ENCODE data around the gene ZNF774. TPM values are rescaled to one million over a fixed set of nuclear protein-coding genes. Genes with fewer than 3 reads are reported as not detected.

The ZNF774 gene
- total and polyA plus RNA-seq, 2 of the 8 experiments (the other 6 are each of a cell fraction or from before 2014, with no cell fraction given): 0.82 to 2.6 TPM

DNA sequence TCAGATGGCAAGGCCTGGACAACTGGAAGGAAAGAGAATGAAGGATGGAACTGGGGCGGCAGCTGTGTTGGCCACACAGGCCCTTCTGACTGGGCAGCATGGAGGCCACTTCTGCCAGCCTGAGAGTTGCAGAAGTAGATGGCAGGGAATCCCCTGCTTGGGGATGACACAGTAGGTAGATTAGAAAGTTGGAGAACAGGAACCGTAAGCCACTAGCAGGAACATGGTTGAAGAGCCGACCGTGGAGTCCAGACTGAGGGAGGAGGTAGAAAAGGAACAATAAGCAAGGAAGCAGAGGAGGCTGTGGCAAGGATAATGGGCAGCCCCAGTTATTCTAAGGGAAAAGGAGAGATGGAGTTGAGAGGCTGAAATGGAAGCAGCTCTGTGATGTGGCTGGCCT is 26.4 kb upstream of the ZNF774 start:
- Histone ChIP-seq H2BK5ac (ENCODE audit: low read depth, low read length) (no peak overlapping the region), H4K5ac (ENCODE audit: insufficient read length, low read depth, low read length) (no peak overlapping the region), H4K91ac (replicated peaks; ENCODE audit: insufficient read length, low read length) (no peak overlapping the region), H3K4me2 (ENCODE audit: insufficient read depth in 1 of 2, low read depth in 2 of 2, low read length in 2 of 2) (no peak overlapping the region), H2BK20ac (ENCODE audit: low read length) (no peak overlapping the region), H3K4ac (replicated peaks; ENCODE audit: insufficient read length, low read depth, low read length) (no peak overlapping the region), H3K27ac (ENCODE audit: low read depth, low read length) (no peak overlapping the region), H2BK12ac (ENCODE audit: low read depth, low read length) (no peak overlapping the region), H3K79me1 (ENCODE audit: low read depth, low read length) (no peaks in the 10 kb centered on the region), H2BK120ac (replicated peaks; ENCODE audit: low read depth, low read length) (no peak overlapping the region), H3K4me1 (replicated peaks in 1 of 4; ENCODE audit: control insufficient read depth in 3 of 4, insufficient read depth in 4 of 4, low read length in 3 of 4) (peaks cover 0 to 2% (median 0%) of the 10 kb centered on the region in 4 experiments; a peak in 2 of 7 replicates), H2AFZ (ENCODE audit: low read length) (no peak overlapping the region), H3K27me3 (replicated peaks in 1 of 4; ENCODE audit: control insufficient read depth in 3 of 4, extremely low read depth in 1 of 4, insufficient read depth in 3 of 4, low read length in 3 of 4) (no peaks in the 10 kb centered on the region), H3K9ac (replicated peaks in 1 of 4; ENCODE audit: extremely low read depth in 1 of 4, low read depth in 3 of 4, low read length in 3 of 4) (no peak overlapping the region), H3K23ac (ENCODE audit: insufficient read length) (no peak overlapping the region), H3K4me3 (ENCODE audit: extremely low read depth in 1 of 4, insufficient read depth in 2 of 4, low read depth in 3 of 4, low read length in 4 of 4) (no peak overlapping the region), H4K8ac (ENCODE audit: extremely low read depth, insufficient read depth, low read length) (0 out of 2 replicates have a peak overlapping the region, but pooled peaks have one; percentile 7), H3K36me3 (ENCODE audit: control insufficient read depth in 2 of 4, insufficient read depth in 4 of 4, low read length in 3 of 4) (no peaks in the 10 kb centered on the region), H3K18ac (ENCODE audit: extremely low read depth, low read length) (no peak overlapping the region), H3K23me2 (ENCODE audit: low read depth, low read length) (no peaks in the 10 kb centered on the region; the same call in 1 of the 2 replicates), H2BK15ac (ENCODE audit: low read length) (no peak overlapping the region), H3K9me3 (ENCODE audit: insufficient read depth in 2 of 2, low read depth in 1 of 2, low read length in 1 of 2) (no peaks in the 10 kb centered on the region), H2AK5ac (ENCODE audit: low read depth, low read length) (no peak overlapping the region), H4K20me1 (replicated peaks in 1 of 2; ENCODE audit: control insufficient read depth in 1 of 2, insufficient read depth in 2 of 2, low read length in 2 of 2) (no peaks in the 10 kb centered on the region), H3K79me2 (ENCODE audit: control insufficient read depth in 1 of 2, insufficient read depth in 2 of 2, low read length in 2 of 2) (no peaks in the 10 kb centered on the region), H3K56ac (replicated peaks; ENCODE audit: insufficient read length, low read depth, low read length) (no peak overlapping the region), H3K14ac (ENCODE audit: insufficient read length) (no peak overlapping the region)
- ChIA-PET POLR2A (ENCODE audit: partially characterized antibody) (interaction anchor here (0.6 kb wide), 1 partner anchor 25 kb away, joined by 3 read pairs; no protein-coding TSS in a partner anchor), CTCF (ENCODE audit: partially characterized antibody) (interaction anchor here (1.0 to 9.6 kb wide), 3 partner anchors 10 to 157 kb away, joined by 3 to 175 read pairs (median 3); no protein-coding TSS in a partner anchor)
- DNase-seq (ENCODE audit: low read depth in 1 of 2, low spot score in 2 of 2) (no peak), FAIRE-seq (no peak)
- WGBS, 2 experiments (ENCODE audit: extremely low coverage in 1 of 2, insufficient coverage in 1 of 2, insufficient read length in 1 of 2, insufficient replicate concordance in 2 of 2, low coverage in 1 of 2, low lambda C conversion rate in 2 of 2, missing lambda C conversion rate in 1 of 2): 90% methylated on average over 4 of the region's 4 CpGs; no CpG with 5 or more reads in 1 of the 2 experiments
- TF ChIP-seq BRCA1 (IDR thresholded peaks at IDR 0.05; ENCODE audit: low read depth, low read length): no peak
- no peak for TF ChIP-seq GTF2F1 (IDR thresholded peaks at IDR 0.05; ENCODE audit: borderline replicate concordance, low read depth, low read length)
- TF ChIP-seq CEBPB (IDR thresholded peaks at IDR 0.05; ENCODE audit: low read depth, low read length): no peak
- TF ChIP-seq JUN (IDR thresholded peaks at IDR 0.05; ENCODE audit: low read depth, low read length): no peak
- TF ChIP-seq, protein P1, sequence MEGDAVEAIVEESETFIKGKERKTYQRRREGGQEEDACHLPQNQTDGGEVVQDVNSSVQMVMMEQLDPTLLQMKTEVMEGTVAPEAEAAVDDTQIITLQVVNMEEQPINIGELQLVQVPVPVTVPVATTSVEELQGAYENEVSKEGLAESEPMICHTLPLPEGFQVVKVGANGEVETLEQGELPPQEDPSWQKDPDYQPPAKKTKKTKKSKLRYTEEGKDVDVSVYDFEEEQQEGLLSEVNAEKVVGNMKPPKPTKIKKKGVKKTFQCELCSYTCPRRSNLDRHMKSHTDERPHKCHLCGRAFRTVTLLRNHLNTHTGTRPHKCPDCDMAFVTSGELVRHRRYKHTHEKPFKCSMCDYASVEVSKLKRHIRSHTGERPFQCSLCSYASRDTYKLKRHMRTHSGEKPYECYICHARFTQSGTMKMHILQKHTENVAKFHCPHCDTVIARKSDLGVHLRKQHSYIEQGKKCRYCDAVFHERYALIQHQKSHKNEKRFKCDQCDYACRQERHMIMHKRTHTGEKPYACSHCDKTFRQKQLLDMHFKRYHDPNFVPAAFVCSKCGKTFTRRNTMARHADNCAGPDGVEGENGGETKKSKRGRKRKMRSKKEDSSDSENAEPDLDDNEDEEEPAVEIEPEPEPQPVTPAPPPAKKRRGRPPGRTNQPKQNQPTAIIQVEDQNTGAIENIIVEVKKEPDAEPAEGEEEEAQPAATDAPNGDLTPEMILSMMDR (IDR thresholded peaks at IDR 0.05; ENCODE audit: control extremely low read depth in 1 of 3, insufficient read depth in 1 of 3, low read depth in 1 of 3, low read length in 3 of 3): no peak
- no peak for TF ChIP-seq KDM5A (IDR thresholded peaks at IDR 0.05; ENCODE audit: low read length)
- TF ChIP-seq JUND (IDR thresholded peaks at IDR 0.05; ENCODE audit: low read length): no peak
- TF ChIP-seq, protein P2, sequence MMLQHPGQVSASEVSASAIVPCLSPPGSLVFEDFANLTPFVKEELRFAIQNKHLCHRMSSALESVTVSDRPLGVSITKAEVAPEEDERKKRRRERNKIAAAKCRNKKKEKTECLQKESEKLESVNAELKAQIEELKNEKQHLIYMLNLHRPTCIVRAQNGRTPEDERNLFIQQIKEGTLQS (IDR thresholded peaks at IDR 0.05; ENCODE audit: insufficient read depth, low read depth, low read length): no peak
- TF ChIP-seq POU5F1 (IDR thresholded peaks at IDR 0.05; ENCODE audit: low read depth, low read length): no peak
- no peak for TF ChIP-seq TEAD4 (IDR thresholded peaks at IDR 0.05; ENCODE audit: low read depth, low read length)
- TF ChIP-seq SAP30 (IDR thresholded peaks at IDR 0.05; ENCODE audit: insufficient read depth, insufficient replicate concordance, low read length): no peak

Measured in H1 (cell line).